Activated CD4-positive, alpha-beta T cell treated with anti-CD3 and anti-CD28 coated beads for 24 hours (primary cell): ENCODE data around the gene ZNRF3.
"Not testable (repeated sequence)": the region's sequence is repeated elsewhere in the genome, so short reads cannot be mapped to it uniquely, and the experiment has no call there.

Source experiments
- DNase-seq, 2 donors: peaks; one replicate each; pipeline ENCODE4 v3.0.0-alpha.2; 2020; ENCODE audit warnings: low read depth in 2 of 2

ZNRF3 gene

DNA sequence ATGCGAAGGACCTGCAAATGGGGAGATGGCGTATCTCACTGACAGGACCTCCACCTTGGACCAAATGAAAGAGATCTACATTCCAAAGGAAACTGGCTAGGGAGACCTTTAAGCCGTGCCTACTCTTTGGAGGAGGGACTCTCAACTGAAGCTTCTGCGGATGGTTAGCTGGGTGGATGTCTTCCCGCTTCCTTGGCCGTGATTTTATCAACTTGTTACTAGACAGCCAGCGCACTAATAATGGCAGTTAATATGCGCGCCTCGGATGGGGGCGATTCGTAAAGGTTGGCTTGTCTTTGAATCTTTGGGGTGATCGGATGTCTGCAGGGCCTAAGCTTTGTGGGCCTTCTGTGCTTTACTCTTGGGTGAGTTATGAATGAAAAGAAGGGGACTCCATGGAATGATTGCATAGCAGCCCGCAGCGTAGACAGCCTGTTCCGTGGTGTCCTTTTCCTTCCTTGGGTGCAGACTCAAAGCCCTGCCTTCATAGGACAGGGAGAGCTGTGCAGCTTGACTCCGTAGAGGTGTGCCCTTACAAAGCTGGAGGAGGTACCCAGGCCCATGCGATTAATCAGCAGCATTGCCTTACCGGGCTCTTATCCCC is 1.5 kb downstream of the ZNRF3 start:
- no peak for DNase-seq

DNA sequence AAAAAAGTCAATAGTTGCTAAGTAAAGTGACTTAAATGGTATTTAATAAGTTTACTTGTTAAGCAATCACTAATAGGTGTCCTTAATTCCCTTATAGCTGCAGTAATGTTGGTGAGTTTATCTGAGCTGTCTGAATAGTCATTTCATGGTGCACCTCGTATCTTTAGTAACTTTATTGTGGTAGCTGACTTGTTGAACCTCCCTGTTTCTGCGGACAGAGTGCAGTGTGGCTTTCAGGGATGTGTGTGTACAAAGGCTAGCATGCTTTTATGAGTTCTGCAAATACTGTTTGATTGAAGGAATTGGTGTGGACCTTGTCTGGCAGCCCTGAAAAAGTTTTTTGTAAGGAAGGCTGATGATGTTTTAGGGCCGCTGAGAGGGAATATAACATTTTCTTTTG is 2.6 kb downstream of the ZNRF3 start:
- DNase-seq, result no peak

DNA sequence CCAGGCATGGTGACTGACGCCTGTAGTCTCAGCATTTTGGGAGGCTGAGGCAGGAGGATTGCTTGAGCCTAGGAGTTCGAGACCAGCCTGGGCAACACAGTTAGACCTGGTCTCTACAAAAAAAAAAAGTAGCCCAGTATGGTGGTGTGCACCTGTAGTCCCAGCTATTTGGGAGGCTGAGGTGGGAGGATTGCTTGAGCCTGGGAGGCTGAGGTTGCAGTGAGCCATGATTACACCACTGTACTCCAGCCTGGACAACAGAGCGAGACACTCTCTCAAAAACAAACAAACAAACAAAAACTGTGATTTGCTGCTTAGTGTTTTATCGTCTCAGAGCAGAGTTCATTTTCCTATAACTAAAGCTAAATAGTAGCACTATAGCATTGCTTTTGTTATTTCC is 3.3 kb downstream of the ZNRF3 start:
- not testable (repeated sequence) for DNase-seq

DNA sequence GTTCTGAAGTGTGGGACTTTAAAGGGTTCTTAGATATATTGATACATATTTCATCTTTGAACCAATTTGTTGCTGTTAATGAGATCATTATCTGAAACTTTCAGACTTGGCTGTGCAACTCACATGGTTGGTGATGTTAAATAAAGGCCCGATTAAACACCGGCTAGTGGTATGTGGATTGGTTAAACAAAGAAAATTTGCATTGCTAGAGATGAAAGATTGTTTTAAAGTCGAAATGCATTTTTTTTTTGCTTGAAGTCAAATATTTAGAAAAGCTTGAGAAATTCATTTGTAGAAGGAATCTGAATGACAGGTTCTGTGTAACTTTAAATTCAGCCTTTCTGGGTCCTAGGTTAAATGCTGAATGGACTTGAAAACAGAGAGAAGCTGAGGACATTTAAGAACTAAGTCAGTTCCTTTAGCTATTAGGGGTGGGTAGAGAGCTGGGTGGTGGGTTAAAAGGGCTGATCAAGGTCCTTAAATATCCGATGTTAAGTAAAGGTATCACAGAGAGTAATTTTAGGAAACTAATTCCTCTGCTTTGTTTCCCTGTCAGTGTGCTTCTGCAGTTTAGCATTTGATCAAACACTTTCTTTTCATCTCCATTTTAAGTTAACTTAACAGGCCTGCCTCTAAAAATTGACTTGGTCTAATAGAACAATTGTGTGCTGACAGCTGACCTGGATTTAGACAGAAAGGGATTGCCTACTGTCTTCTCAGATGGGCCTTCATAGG is 4.5 kb downstream of the ZNRF3 start:
- DNase-seq, result no peak

DNA sequence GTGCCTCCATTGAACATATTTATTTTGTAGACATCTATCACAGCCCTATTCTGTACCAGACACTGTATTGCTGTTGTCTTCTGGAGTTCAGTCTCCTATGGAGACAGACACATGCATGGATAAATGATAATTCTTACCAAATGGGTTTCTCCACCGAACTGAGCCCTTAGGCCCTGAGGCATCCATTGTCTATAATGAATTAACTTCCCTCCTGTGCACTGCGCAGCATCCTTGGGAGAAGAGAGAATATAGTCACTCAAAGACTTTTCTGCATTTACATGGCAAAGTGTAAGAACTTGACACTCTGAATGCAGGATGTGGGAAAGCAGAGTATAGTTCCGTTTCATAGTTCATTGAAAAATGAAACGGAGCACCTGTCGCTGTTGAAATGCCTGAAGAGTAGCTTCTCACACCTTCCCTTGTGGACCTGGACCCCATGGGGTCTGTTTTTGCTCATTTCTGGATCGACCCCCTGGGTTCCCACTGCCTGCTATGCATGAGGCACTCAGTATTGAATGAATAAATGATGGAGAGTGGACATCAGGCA is 6.2 kb downstream of the ZNRF3 start:
- no peak for DNase-seq

DNA sequence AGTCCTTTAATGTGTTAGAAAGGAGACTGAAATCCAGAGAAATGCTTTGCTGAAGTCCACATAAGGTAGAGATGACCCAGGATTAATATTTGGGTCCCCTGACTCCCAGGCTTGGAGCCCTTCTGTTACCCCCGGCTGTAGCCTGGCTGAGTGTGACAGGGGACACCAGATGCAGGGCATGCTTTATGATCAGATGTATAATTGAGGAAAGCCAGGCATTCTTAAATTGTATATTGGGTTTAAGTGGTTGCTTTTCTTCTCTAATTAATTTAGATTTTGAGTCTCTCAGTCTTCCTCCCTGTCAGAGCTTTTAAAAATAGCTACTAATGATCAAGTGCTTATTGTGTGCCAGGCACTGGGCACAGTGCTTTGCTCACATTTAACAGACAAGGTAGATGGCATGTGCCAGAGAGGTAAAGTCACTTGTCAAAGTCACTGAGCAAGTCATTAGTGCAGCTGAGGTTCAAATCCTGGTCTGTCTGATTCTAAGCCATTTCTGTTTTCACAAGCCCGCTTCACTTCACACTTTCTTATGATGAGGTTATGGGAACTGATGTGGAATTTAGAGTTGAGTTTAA is 7.9 kb downstream of the ZNRF3 start:
- no peak for DNase-seq

DNA sequence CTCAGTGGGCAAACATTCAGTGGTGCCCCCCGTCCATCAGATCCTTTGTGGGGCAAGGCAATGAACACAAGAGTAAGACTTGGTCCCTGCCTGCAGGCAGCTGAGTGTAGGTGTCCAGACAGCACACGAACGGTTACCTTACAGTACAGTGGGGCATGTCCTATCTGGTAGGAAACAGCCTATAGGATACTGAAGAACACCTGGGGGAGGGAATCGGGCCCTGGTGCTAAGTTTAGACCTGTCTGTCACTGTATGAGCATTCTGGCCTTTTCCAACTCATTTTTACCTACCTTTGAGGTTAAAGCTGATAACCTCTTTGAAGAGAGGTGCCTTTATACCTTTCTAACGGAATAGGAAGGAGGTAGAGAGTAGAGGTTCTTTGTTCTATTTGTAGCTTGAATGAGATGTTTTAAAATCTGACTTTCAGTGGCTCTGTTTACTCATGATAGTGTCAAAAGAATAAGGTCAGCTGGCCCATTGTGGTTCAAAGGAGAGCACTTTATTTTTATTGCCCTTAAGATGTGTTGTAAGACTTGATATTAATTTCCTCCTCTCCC is 8.9 kb downstream of the ZNRF3 start:
- no peak for DNase-seq

DNA sequence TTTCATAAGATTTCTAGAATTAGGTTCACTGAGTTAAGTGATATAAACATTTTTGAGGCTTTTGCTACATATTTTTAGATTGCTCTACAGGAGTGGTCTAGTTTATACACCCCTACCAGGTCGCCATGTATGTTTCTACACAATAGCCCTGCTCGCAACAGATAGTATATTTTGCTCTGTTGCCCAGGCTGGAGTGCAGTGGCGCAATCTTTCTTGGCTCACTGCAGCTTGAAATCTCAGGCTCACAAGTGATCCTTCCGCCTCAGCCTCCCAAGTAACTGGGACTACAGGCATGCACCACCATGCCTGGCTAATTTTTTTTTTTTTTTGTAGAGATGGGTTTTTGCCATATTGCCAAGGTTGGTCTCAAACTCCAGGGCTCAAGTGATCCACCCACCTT is 10.4 kb downstream of the ZNRF3 start:
- DNase-seq, result no peak

DNA sequence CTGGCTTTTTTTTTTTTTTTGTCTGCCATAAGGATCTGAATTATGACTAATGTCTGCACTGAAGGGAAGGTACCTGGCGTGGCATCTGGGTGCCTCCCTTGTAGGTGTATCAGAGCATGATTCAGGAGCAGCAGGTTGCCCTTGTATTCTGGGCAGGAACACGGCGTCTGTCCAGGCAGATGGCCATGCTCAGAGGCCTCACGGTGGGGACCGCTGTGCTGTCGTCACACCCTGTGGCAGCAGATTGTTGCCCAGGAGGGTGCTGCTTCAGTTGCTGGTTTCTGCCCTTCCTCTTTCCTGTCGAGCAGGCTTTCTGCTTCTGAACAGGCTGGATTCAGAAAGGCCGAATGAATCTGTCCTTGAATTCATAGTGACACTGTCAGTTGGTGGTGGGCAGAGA is 11.0 kb downstream of the ZNRF3 start:
- no peak for DNase-seq

DNA sequence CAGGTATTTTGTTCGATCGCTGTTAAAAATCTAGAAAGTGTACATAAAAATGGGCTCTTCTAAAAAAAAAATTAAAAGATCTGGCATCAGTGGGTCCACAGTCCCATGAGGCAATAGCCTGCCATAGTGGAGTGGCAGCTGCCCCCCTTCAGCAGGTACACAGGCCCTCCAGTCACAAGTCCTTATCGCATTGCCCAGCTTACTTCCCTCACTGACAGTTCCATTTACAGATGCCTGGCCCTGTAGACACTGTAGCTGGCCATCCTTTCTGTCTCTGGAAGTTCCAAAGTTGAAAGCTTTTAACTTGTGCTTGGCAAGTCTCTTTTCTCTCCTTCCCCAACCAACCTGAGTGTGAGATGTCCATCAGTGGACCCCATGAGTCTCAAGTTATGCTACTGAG is 11.4 kb downstream of the ZNRF3 start:
- DNase-seq, result no peak

DNA sequence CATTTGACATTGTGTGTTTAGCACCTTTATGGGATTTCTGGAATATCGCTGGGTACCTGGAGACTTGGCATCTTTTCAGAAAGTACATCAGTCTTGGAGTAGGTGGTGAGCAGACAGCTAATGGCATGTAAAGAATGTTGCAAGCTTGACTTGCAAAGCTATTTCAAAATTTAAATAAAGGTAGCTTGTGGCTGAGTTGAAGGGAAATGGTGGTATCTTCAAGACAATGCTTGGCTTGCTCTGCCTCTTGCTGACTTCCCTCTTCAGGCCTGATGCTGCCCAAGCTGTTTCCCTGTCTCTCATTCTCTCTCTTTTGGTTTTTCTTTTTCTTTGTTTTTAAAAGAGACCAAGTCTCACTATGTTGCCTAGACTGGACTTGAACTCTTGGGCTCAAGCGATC is 13.2 kb downstream of the ZNRF3 start:
- no peak for DNase-seq

DNA sequence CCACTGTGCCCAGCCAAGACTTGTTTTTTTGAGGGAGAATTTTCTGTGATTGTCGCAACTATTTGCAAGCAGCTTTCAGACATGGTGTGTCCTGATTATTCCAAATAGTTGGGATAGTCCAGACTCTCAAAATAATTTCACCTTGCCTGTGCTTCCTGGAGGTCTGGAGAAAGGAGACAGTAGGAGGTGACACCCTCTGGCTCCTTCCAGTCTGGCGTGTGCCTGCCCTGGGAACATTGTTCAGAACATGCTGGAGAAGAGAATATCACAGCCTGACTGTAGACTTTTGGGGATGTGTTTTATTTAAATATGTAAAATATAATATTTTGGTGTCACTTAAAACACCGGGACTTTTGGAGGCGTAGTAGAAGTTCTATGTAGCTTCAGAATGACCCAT is 14.9 kb downstream of the ZNRF3 start:
- no peak for DNase-seq

DNA sequence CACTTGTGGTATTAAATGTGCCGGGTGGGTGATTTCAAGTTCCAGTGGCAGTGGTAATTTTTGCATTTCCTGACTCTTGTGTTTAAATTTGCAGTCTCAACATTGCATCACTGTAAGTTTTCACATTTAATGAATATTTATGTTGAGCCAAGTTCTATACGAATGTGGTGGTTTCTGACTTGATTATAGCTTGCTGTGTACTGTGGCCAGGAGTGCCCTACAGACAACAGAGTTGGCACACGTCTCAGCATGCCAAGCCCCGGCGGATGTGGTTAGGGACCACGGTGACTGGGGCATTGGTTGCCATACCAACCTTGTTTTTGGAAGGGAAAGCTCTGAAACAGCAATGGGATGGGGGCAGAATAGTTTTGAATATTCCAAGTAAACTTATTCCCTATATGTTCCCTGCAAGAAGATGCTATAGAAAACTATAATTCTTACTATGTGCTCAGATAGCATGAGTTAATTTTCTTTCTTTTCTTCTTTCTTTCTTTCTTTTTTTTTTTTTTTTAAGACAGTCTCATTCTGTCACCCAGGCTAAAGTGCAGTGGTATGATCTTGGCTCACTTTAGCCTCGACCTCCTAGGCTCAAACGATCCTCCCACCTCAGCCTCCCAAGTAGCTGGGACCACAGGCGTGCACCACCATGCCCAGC is 16.0 kb downstream of the ZNRF3 start:
- DNase-seq, result no peak

DNA sequence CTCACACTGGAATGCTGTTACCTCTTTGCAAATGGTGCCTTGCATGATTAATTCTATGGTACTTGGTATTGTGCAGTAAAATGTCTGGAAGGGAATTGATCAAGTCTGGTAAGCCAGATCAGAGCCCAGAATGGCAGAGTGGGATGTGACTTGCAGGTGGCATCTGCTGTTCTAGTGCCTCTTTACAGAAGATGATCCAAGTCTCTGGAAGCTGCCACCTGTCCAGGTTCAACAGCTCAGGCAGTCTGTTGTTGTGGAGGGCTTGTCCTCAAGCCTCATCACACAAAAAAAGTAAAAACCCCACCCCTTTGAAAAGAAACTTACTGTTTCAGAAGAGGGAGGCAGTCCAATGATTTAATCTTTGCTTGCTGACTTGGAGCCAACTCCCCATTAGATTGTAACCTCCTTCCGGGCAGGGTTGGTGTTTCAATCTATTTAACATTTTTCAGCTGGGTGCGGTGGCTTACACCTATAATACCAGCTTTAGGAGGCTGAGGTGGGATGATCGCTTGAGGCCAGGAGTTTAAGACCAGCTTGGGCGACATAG is 17.1 kb downstream of the ZNRF3 start:
- no peak for DNase-seq

DNA sequence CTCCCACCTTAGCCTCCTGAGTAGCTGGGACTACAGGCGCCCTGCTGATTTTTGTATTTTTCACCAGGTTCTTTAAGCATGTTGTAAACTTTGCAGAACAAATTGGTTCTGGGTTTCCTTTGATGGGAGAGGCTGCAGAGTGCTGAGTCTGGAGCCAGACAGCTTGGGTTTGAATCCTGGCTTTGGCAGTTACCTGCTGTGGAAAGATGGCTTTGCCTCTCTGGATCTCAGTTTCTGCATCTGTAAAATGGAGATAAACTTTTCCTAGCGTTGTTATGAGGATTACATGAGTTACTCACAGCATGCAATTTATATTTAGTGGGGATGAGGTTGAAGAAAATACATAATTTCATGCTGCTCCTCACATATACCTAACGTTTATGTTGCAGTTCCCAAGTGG is 19.1 kb downstream of the ZNRF3 start:
- no peak for DNase-seq

DNA sequence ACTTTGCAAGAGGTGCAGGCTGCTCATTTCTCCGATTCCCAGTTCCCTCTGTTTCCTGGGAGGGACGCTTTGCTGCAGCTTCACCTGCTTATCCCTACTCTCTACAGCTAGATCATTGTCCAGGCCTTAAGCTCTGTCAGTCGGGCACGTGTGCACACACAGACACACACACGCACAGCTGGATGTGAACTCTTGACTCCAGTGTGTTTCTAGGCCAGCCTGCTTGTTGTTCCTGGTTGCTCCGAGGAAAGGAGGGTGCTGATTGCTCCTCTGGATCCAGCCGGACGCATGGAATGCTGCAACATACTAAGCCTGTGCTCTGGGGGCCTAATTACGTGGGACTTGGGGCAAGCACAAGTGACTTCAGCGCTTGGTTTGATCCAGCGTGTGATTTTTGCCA is 19.7 kb downstream of the ZNRF3 start:
- no peak for DNase-seq

DNA sequence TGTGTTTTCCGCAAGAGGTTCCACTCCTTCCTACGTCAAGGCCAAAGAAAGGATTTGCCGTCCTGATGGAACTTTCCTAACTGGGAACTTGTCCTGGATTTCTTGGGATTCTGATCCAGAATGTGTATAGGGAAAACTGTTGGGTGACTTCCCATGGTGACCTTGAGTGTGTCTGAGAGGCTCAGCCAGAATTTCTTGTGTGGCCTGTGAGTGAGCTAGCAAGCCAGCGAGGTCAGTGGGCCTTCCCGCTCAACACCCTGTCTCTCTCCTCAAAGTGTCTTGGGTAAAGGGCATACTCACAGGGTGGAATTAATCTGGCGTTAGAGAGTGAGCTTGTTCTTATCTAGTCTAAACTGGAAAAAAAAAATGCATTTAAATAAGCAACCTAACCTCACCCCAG is 20.4 kb downstream of the ZNRF3 start:
- no peak for DNase-seq

DNA sequence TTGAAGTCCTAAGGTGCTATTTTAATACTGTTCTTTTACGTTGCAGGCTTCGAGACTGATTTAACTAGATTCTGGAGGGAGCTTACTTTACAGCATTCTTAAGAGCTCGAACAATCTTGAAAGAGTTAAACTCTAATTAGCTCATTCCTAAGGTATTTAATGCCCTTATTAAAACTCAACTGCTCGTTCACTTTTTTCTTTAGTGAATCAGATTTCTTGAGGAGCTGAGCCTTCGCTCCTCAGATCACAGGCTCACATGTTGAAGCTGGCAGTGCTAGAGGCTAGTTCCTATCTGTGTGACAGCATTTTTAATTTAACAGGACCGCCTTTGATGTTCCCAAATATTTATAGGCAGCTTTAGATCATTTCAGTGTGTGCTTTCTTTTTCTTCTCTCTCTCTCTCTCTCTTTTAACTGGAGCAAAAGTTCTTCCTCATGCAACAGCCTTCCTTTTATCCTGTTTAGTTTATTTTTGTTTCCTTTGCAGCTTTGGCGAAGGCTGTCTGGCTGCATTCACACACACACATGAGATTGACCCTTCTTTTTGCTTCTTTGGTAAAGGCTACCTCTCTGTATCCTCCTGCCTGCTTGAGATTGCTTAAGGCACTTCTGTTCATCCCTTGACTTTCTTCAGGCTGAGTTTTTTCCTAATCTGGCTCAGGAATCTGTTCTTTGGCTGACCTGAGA is 21.0 kb downstream of the ZNRF3 start:
- no peak for DNase-seq

DNA sequence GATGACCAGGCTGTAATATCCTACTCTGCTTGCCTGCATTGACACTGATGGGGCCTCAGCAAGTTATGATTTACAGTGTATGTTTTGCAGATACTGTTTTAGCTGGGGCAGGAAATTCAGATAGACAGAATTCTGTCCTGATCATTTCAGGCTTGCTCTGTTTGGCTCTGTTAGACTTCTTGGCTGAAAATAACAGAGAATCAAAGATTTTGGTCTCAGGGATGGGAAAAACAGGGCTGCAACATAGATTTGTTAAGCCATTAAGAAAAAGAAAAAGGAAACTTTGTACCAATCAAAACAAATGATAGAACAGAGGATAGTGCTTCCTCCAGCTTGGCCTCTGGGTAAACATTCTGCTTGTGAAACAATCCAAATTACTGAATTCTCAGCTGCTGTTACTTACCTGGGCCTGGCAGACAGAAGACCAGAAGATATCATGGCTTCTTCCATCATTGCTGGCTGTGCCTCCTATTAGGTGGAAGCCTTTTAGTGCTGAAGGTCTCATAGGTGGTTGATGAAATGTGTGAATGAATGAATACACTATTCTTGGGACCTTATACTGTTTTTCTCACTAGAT is 22.0 kb downstream of the ZNRF3 start:
- DNase-seq, result no peak

DNA sequence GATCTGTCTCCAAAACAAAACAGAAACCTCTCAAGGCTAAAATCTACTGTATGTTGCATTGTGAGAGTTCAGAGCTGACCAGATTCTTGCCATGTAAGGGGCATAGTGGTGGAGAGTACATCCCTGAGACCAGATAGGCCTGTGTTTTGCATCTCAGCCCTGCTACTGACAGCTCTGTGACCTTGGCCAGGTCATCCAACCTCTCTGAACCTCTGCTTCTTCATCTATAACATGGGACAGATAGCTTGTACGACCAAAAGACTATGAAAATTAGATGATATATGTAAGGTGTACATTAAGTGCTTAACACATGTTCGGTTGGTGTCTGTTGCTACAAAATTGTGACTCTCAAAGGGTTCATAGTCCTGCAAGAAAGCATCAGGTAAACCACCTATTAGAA is 22.9 kb downstream of the ZNRF3 start:
- no peak for DNase-seq
